Kidney (tissue), 14 donors: ENCODE results near the gene MORC1. TPM values are rescaled to one million over a fixed set of nuclear protein-coding genes. Genes with fewer than 3 reads are reported as not detected.

Experiments
- DNase-seq, 5 donors: peaks; one replicate each; pipeline ENCODE4 v3.0.0-alpha.2; 2013 to 2020
- FAIRE-seq: peaks from 2 replicates; lab custom pipeline; 2012; peaks lifted over from hg19 to GRCh38; lab: Jason Lieb, UNC
- H3K27ac ChIP-seq, 2 donors: one replicate each; pipeline ENCODE4 v1.7.0; 2013; ENCODE audit warnings: low read depth in 2 of 2, low read length in 2 of 2, inconsistent platforms in 1 of 2
- H3K27me3 ChIP-seq: one replicate; pipeline ENCODE4 v1.7.1; 2013; ENCODE audit warnings: low read length, inconsistent platforms; ENCODE audit not compliant: control insufficient read depth, insufficient read depth
- H3K36me3 ChIP-seq, 3 donors: one replicate each; pipeline versions ENCODE4 v1.7.0 to v1.7.1; 2013; ENCODE audit warnings: low read length in 3 of 3, control low read depth in 1 of 3, inconsistent platforms in 1 of 3; ENCODE audit not compliant: insufficient read depth in 3 of 3, control insufficient read depth in 2 of 3
- H3K4me1 ChIP-seq, 3 donors: one replicate each; pipeline versions ENCODE4 v1.7.0 to v1.7.1; 2013; ENCODE audit warnings: low read length in 3 of 3, inconsistent platforms in 1 of 3, low read depth in 1 of 3; ENCODE audit not compliant: control insufficient read depth in 2 of 3, insufficient read depth in 2 of 3
- H3K4me3 ChIP-seq, 3 donors: one replicate each; pipeline versions ENCODE4 v1.7.0 to v1.8.1; 2013; ENCODE audit warnings: low read length in 3 of 3, control low read depth in 1 of 3, inconsistent platforms in 1 of 3
- H3K9ac ChIP-seq, 3 donors: one replicate each; pipeline versions ENCODE4 v1.7.0 to v1.7.1; 2013; ENCODE audit warnings: low read length in 3 of 3, control low read depth in 1 of 3, inconsistent platforms in 1 of 3
- H3K9me3 ChIP-seq, 3 donors: one replicate each; pipeline versions ENCODE4 v1.7.0 to v1.7.1; 2013; ENCODE audit warnings: low read length in 3 of 3, control low read depth in 1 of 3, inconsistent platforms in 1 of 3; ENCODE audit not compliant: control insufficient read depth in 2 of 3, insufficient read depth in 1 of 3
- CTCF ChIP-seq: IDR thresholded peaks from 3 replicates; pipeline ENCODE4 v1.5.1; 2012; ENCODE audit warnings: mild to moderate bottlenecking, moderate library complexity, borderline replicate concordance; ENCODE audit not compliant: insufficient read depth; ENCODE audit errors: extremely low read depth
- intact Hi-C: fragments of 100-400 bp; cut with DNase I; formaldehyde crosslinking; loops from one replicate; pipeline ENCODE4 v1.11.1; 2022
- polyA plus RNA-seq: library from polyadenylated mRNA; stranded (reverse); fragments of 350-450 nt; fragmentation: Illumina TruSeq; extraction: RNeasy Lipid Tissue Mini Kit (QIAGEN cat#74804); gene quantifications from one replicate; pipeline ENCODE4 v1.2.3, GENCODE V29; 2014; ENCODE audit warnings: low read depth, low replicate concordance; ENCODE audit not compliant: insufficient read depth
- total RNA-seq: library from RNA; stranded (reverse); fragmentation: NEBNext Ultra II Directional; extraction: Animal tissue kit (Norgen Biotek cat#: 25700); gene quantifications from one replicate; pipeline ENCODE4 v1.2.1, GENCODE V29; 2021
- donor health status: control.
- donor health status: control.
- donor health status: control.
- donor health status: control.
- donor health status: control.
- donor health status: DM: yes; HTN: yes; CAD: no.
- donor health status: Normal renal cell carcinoma (clear cell type).

MORC1 gene
- total and polyA plus RNA-seq, 2 donors from 2014 or later, result 0.06 TPM; not detected in 1

GRCh38 chr3:109071350-109072142 is 46.4 kb downstream of the MORC1 start:
- H3K4me1 ChIP-seq, result no peaks in the 10 kb centered on the region
- no peaks in the 10 kb centered on the region for H3K27me3 ChIP-seq
- intact Hi-C loops, result no loop called here
- FAIRE-seq (no peak), DNase-seq (peak in 3 of 5 donors; percentile 9 to 57 (median 36))
- H3K4me3 ChIP-seq, result no peak overlapping the region
- no peaks in the 10 kb centered on the region for H3K9me3 ChIP-seq
- H3K27ac ChIP-seq, result no peak overlapping the region
- no peak for TF ChIP-seq CTCF
- no peaks in the 10 kb centered on the region for H3K36me3 ChIP-seq
- H3K9ac ChIP-seq, result no peak overlapping the region

- Histone ChIP-seq H3K4me1 (no peaks in the 10 kb centered on the region), H3K4me3 (no peak overlapping the region), H3K27me3 (no peaks in the 10 kb centered on the region), H3K9ac (no peak overlapping the region), H3K36me3 (no peaks in the 10 kb centered on the region), H3K27ac (no peak overlapping the region), H3K9me3 (no peaks in the 10 kb centered on the region)
- intact Hi-C loops, result no loop called here
- no peak for TF ChIP-seq CTCF
- DNase-seq (peak in 2 of 5 donors; percentile 31 to 66), FAIRE-seq (no peak)
Observed at GRCh38 chr3:109070211-109070610, 47.7 kb downstream of the MORC1 start.

- no peaks in the 10 kb centered on the region for H3K36me3 ChIP-seq
- no peak for DNase-seq
- no peak for FAIRE-seq
- no peaks in the 10 kb centered on the region for H3K27me3 ChIP-seq
- H3K4me3 ChIP-seq, result no peak overlapping the region
- H3K9me3 ChIP-seq, result no peaks in the 10 kb centered on the region
- TF ChIP-seq CTCF, result no peak
- H3K9ac ChIP-seq, result no peak overlapping the region
- intact Hi-C loops, result no loop called here
- no peaks in the 10 kb centered on the region for H3K4me1 ChIP-seq
- H3K27ac ChIP-seq, result no peak overlapping the region
Observed at GRCh38 chr3:109066864-109067263, 51.1 kb downstream of the MORC1 start.
